ENCODE results near the gene OXCT1.

OXCT1 gene

DNA sequence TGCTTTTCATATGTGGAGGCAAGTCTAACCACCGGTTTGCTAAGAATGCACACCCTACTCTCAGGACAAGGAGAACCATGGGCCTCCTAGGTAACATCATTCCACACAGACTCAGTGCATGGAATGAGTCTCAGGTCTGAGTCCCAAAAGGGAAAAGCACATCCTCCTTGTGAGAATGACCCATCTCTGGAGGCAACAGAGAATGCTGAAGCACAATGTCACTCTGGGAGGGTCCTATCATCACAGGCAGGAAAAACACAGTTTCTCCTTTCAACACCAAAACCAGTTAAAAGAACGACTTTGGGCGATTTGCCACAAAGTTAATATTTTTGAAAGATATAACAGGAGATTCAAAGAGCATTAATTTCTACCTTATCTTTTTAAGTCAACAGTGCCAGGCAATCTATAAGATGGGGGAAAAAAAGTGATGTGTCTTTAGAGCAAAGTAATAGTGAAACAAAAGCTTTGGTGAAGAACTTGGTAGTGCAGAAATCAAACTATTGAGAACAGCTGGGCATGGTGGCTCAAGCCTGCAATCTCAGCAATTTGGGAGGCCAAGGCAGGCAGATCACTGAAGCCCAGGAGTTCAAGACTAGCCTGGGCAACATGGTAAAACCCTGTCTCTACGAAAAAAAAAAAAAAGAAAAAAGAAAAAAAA is 97.3 kb downstream of the OXCT1 start:
- no peak for DNase-seq (ENCODE audit: extremely low read depth, insufficient read length)
- no peaks in the 10 kb centered on the region for H3K27me3 ChIP-seq (replicated peaks; ENCODE audit: control insufficient read depth, insufficient read depth, low read length)
- no peaks in the 10 kb centered on the region; the same call in 1 of the 2 replicates for H3K36me3 ChIP-seq (ENCODE audit: control insufficient read depth, insufficient read depth, low read length)
- H3K4me3 ChIP-seq (replicated peaks; ENCODE audit: low read depth, low read length) = no peak overlapping the region
- TF ChIP-seq, protein P1, sequence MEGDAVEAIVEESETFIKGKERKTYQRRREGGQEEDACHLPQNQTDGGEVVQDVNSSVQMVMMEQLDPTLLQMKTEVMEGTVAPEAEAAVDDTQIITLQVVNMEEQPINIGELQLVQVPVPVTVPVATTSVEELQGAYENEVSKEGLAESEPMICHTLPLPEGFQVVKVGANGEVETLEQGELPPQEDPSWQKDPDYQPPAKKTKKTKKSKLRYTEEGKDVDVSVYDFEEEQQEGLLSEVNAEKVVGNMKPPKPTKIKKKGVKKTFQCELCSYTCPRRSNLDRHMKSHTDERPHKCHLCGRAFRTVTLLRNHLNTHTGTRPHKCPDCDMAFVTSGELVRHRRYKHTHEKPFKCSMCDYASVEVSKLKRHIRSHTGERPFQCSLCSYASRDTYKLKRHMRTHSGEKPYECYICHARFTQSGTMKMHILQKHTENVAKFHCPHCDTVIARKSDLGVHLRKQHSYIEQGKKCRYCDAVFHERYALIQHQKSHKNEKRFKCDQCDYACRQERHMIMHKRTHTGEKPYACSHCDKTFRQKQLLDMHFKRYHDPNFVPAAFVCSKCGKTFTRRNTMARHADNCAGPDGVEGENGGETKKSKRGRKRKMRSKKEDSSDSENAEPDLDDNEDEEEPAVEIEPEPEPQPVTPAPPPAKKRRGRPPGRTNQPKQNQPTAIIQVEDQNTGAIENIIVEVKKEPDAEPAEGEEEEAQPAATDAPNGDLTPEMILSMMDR (IDR thresholded peaks at IDR 0.05; ENCODE audit: insufficient read depth, low read length, poor library complexity, severe bottlenecking) = no peak

- no peak for DNase-seq (ENCODE audit: extremely low read depth, insufficient read length)
- H3K27me3 ChIP-seq (replicated peaks; ENCODE audit: control insufficient read depth, insufficient read depth, low read length) = no peaks in the 10 kb centered on the region
- TF ChIP-seq, protein P1 (IDR thresholded peaks at IDR 0.05; ENCODE audit: insufficient read depth, low read length, poor library complexity, severe bottlenecking) = no peak
- H3K4me3 ChIP-seq (replicated peaks; ENCODE audit: low read depth, low read length) = no peak overlapping the region
- H3K36me3 ChIP-seq (ENCODE audit: control insufficient read depth, insufficient read depth, low read length) = no peaks in the 10 kb centered on the region; the same call in 1 of the 2 replicates
Measured at GRCh38 chr5:41772056-41772455, 98.2 kb downstream of the OXCT1 start.

GRCh38 chr5:41770799-41771198 is 99.4 kb downstream of the OXCT1 start:
- no peaks in the 10 kb centered on the region for H3K27me3 ChIP-seq (replicated peaks; ENCODE audit: control insufficient read depth, insufficient read depth, low read length)
- TF ChIP-seq, protein P1 (IDR thresholded peaks at IDR 0.05; ENCODE audit: insufficient read depth, low read length, poor library complexity, severe bottlenecking) = no peak
- no peak overlapping the region for H3K4me3 ChIP-seq (replicated peaks; ENCODE audit: low read depth, low read length)
- no peaks in the 10 kb centered on the region; the same call in 1 of the 2 replicates for H3K36me3 ChIP-seq (ENCODE audit: control insufficient read depth, insufficient read depth, low read length)
- DNase-seq (ENCODE audit: extremely low read depth, insufficient read length) = peak; percentile 28

DNA sequence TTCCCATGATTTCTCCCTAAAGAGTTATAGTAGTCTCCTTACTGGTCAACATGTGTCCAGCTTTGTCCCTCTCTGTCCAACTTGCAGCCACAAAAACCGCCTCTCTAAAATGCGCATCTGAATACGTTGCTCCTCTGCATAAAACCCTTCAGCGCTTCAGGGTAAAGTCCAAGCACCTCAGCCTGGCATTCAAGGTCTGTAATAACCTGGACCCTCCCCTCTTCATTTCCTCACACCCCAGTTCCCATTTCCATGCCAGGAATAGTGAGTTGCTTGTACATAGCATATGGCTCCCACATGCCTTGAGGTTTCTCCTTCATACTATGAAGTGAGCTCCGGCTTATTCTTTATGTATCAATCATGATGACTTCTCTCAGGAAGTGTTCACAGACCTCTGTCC is 101.5 kb downstream of the OXCT1 start:
- no peak for DNase-seq (ENCODE audit: extremely low read depth, insufficient read length)
- TF ChIP-seq, protein P1 (IDR thresholded peaks at IDR 0.05; ENCODE audit: insufficient read depth, low read length, poor library complexity, severe bottlenecking) = no peak
- Histone ChIP-seq H3K27me3 (replicated peaks; ENCODE audit: control insufficient read depth, insufficient read depth, low read length) (no peaks in the 10 kb centered on the region), H3K4me3 (replicated peaks; ENCODE audit: low read depth, low read length) (no peak overlapping the region), H3K36me3 (ENCODE audit: control insufficient read depth, insufficient read depth, low read length) (no peaks in the 10 kb centered on the region; the same call in none of the 2 replicates)

DNA sequence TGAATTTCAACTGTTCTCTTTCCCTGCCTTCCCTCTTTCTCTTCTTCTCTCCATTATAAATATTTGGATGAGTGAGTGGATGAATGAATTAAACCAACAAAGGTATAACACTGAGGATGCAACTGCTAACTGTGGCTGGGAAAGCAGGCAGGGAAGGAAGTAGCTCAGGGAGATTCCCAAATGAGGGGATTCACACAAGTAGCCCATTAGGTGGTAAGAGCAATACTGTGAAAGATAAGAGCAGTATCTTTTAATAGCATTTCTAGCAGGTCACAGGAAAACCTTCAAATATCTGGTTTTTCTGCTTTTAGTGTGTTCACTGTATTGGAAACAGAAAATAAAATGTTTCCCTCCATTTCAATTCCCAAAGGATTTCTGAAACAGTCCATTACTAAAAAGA is 105.6 kb downstream of the OXCT1 start:
- no peaks in the 10 kb centered on the region; the same call in 1 of the 2 replicates for H3K36me3 ChIP-seq (ENCODE audit: control insufficient read depth, insufficient read depth, low read length)
- H3K27me3 ChIP-seq (replicated peaks; ENCODE audit: control insufficient read depth, insufficient read depth, low read length) = no peaks in the 10 kb centered on the region
- no peak for DNase-seq (ENCODE audit: extremely low read depth, insufficient read length)
- TF ChIP-seq, protein P1 (IDR thresholded peaks at IDR 0.05; ENCODE audit: insufficient read depth, low read length, poor library complexity, severe bottlenecking) = no peak
- no peak overlapping the region for H3K4me3 ChIP-seq (replicated peaks; ENCODE audit: low read depth, low read length)

Data from GM06990 (cell line).